ENCODE data around the gene PUS1.
"Not testable (repeated sequence)": the region's sequence is repeated elsewhere in the genome, so short reads cannot be mapped to it uniquely, and the experiment has no call there.

GRCh38 chr12:131885076-131885475 lies 44.0 kb upstream of the PUS1 start:
- TF ChIP-seq CTCF (conservative IDR thresholded peaks at IDR 0.05; ENCODE audit: low read length); EZH2phosphoT487 (IDR thresholded peaks at IDR 0.05; ENCODE audit: borderline replicate concordance): not testable (repeated sequence)

All from Loucy (cell line).